OCI-LY1 (cell line): ENCODE data around the gene CDKN2B.

Source experiments
- H2AFZ ChIP-seq: fragments of 200-600 bp; sonication (generic), shearing (Covaris generic); 2 replicates; pipeline ENCODE4 v1.6.0; 2014; ENCODE audit warnings: antibody characterized with exemption, mild to moderate bottlenecking, low read length
- H3F3A ChIP-seq: fragments of 200-600 bp; sonication (generic), shearing (Covaris generic); 2 replicates; pipeline ENCODE4 v1.6.0; 2014; ENCODE audit warnings: mild to moderate bottlenecking, antibody characterized with exemption, low read length, moderate library complexity; ENCODE audit not compliant: insufficient read depth
- H3K27ac ChIP-seq: fragments of 200-600 bp; sonication (generic); 2 replicates; pipeline ENCODE4 v1.5.1; 2014; ENCODE audit warnings: low read length, mixed run types, mild to moderate bottlenecking, low read depth; ENCODE audit not compliant: poor library complexity, severe bottlenecking
- H3K27me3 ChIP-seq: fragments of 200-600 bp; sonication (generic); 2 replicates; pipeline ENCODE4 v1.6.0; 2014; ENCODE audit warnings: antibody characterized with exemption, mild to moderate bottlenecking, low read length, moderate library complexity; ENCODE audit not compliant: insufficient read depth
- H3K36me3 ChIP-seq: fragments of 200-600 bp; sonication (generic); 2 replicates; pipeline ENCODE4 v1.6.1; 2014; ENCODE audit warnings: mild to moderate bottlenecking, antibody characterized with exemption, low read length, moderate library complexity, mixed read lengths; ENCODE audit not compliant: insufficient read depth
- H3K4me1 ChIP-seq: fragments of 200-600 bp; sonication (generic); 2 replicates; pipeline ENCODE4 v1.5.1; 2014; ENCODE audit warnings: mild to moderate bottlenecking, low read length, moderate library complexity; ENCODE audit not compliant: insufficient read depth, severe bottlenecking
- H3K4me2 ChIP-seq: fragments of 200-600 bp; sonication (generic), shearing (Covaris generic); 2 replicates; pipeline ENCODE4 v1.6.1; 2014; ENCODE audit warnings: low read length
- H3K4me3 ChIP-seq: fragments of 200-600 bp; sonication (generic); 2 replicates; pipeline ENCODE4 v1.5.1; 2014; ENCODE audit warnings: low read length, low read depth, mild to moderate bottlenecking, mixed read lengths; ENCODE audit not compliant: poor library complexity, severe bottlenecking
- H3K79me2 ChIP-seq: fragments of 200-600 bp; shearing (Covaris generic); 2 replicates; pipeline ENCODE4 v1.6.1; 2016; ENCODE audit warnings: mixed run types, low read length, mixed read lengths; ENCODE audit not compliant: insufficient read depth
- H3K9ac ChIP-seq: fragments of 200-600 bp; sonication (generic), shearing (Covaris generic); 2 replicates; pipeline ENCODE4 v1.6.1; 2014; ENCODE audit warnings: mild to moderate bottlenecking, low read length, mixed read lengths
- H3K9me2 ChIP-seq: fragments of 200-600 bp; sonication (generic), shearing (Covaris generic); 2 replicates; pipeline ENCODE4 v1.6.1; 2014; ENCODE audit warnings: low read depth, mild to moderate bottlenecking, low read length, mixed read lengths
- H3K9me3 ChIP-seq: fragments of 200-600 bp; shearing (Covaris generic); 2 replicates; pipeline ENCODE4 v1.6.1; 2014; ENCODE audit warnings: low read length, mixed read lengths
- H4K20me1 ChIP-seq: fragments of 200-600 bp; sonication (generic), shearing (Covaris generic); 2 replicates; pipeline ENCODE4 v1.6.0; 2016; ENCODE audit warnings: mild to moderate bottlenecking, low read length; ENCODE audit not compliant: insufficient read depth
- EZH2 ChIP-seq: fragments of 200-600 bp; sonication (generic), shearing (Covaris generic); IDR thresholded peaks from 2 replicates; pipeline ENCODE4 v1.8.0; 2017; ENCODE audit warnings: borderline replicate concordance, mixed run types, mild to moderate bottlenecking, antibody characterized with exemption, low read length, moderate library complexity, mixed read lengths
- TF ChIP-seq, protein P1 (sequence below): fragments of 200-600 bp; sonication (generic), shearing (Covaris generic); IDR thresholded peaks from 2 replicates; pipeline ENCODE4 v1.5.1; 2017; ENCODE audit warnings: mild to moderate bottlenecking, antibody characterized with exemption, low read length, moderate library complexity, mixed read lengths

The CDKN2B gene

DNA sequence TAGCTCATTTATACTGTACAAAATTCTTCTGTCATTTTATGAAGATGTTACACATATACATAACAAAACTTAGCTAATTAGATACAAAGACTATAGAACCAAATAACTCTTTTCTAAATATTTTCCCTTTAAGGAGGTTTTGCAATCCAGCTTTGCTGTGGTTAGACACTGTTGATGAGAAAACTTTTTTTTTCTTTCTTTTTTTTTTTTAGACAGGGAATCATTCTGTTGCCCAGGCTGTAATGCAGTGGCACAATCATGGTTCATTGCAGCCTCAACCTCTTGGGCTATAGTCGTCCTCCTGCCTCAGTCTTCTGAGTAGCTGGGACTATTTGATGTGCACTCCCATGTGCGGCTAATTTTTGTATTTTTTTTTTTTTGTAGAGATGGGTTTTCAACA lies 38.5 kb upstream of the CDKN2B start:
- Histone ChIP-seq H3K9me2 (no peaks in the 10 kb centered on the region), H3K4me2 (no peak overlapping the region), H3K79me2 (no peaks in the 10 kb centered on the region), H3K27ac (no peak overlapping the region), H2AFZ (no peak overlapping the region), H3K36me3 (no peaks in the 10 kb centered on the region), H3K4me1 (peaks cover 13% of the 10 kb centered on the region), H3K27me3 (no peaks in the 10 kb centered on the region), H3K4me3 (no peak overlapping the region), H3K9ac (no peak overlapping the region), H4K20me1 (no peaks in the 10 kb centered on the region), H3F3A (no peaks in the 10 kb centered on the region), H3K9me3 (no peaks in the 10 kb centered on the region)
- TF ChIP-seq EZH2 = no peak
- TF ChIP-seq, protein P1, sequence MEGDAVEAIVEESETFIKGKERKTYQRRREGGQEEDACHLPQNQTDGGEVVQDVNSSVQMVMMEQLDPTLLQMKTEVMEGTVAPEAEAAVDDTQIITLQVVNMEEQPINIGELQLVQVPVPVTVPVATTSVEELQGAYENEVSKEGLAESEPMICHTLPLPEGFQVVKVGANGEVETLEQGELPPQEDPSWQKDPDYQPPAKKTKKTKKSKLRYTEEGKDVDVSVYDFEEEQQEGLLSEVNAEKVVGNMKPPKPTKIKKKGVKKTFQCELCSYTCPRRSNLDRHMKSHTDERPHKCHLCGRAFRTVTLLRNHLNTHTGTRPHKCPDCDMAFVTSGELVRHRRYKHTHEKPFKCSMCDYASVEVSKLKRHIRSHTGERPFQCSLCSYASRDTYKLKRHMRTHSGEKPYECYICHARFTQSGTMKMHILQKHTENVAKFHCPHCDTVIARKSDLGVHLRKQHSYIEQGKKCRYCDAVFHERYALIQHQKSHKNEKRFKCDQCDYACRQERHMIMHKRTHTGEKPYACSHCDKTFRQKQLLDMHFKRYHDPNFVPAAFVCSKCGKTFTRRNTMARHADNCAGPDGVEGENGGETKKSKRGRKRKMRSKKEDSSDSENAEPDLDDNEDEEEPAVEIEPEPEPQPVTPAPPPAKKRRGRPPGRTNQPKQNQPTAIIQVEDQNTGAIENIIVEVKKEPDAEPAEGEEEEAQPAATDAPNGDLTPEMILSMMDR = no peak

DNA sequence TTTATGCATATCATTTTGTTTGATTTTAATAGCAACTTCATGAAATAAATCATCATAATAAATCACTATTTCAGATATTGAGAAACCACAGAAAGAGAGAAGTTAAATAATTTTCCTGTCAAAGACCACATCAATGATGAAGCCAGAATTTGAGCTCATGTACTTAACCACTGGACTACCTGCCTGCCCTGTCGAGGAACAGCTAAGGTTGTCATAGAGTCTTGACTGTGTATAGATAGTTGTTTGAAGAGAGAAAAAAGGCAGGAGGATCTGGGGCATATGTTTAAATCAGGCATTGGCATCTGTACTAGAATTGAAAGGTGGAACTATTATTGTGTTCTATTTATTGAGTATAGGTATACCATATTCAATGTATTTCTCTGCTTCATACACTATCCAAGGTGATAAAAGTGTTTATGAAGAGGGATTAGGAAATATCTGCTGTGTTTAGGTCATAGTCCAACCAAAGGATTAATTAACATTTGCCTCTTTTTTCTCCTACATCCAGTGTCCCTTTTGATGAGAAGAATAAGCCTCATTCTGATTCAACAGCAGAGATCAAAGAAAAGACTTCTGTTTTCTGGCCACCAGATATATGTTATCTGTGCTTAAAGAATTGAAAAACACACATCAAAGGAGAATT lies 37.3 kb upstream of the CDKN2B start:
- H3K36me3 ChIP-seq = no peaks in the 10 kb centered on the region
- no peaks in the 10 kb centered on the region for H3K27me3 ChIP-seq
- H3K4me2 ChIP-seq = no peak overlapping the region
- no peak overlapping the region for H3K9ac ChIP-seq
- no peaks in the 10 kb centered on the region for H3F3A ChIP-seq
- TF ChIP-seq, protein P1 = no peak
- no peak for TF ChIP-seq EZH2
- no peak overlapping the region for H3K27ac ChIP-seq
- no peaks in the 10 kb centered on the region for H3K9me3 ChIP-seq
- no peak overlapping the region for H3K4me3 ChIP-seq
- no peaks in the 10 kb centered on the region for H3K9me2 ChIP-seq
- H2AFZ ChIP-seq = no peak overlapping the region
- H4K20me1 ChIP-seq = no peaks in the 10 kb centered on the region
- H3K79me2 ChIP-seq = no peaks in the 10 kb centered on the region
- peaks cover 10% of the 10 kb centered on the region for H3K4me1 ChIP-seq

DNA sequence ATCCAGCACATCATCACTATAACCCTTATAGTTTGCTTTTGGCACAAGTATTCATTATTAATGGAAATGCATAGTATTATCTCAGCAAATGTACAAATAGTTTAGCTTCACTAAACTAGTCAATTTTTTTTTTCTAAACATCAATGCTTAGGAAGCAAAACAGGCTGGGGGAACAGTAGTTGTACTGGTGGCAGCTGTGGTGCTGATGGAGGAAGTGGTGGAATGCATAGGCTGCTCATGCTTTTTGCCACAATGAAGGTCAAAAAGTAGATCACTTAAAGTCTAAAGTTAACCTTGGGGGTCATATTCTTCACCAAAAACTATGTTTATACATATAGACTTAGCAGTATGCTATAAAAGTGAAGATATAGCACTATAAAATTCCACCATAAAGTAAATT lies 36.3 kb upstream of the CDKN2B start:
- no peak overlapping the region for H3K27ac ChIP-seq
- peaks cover under 1% of the 10 kb centered on the region for H3K4me1 ChIP-seq
- no peak overlapping the region for H3K9ac ChIP-seq
- TF ChIP-seq, protein P1 = no peak
- no peaks in the 10 kb centered on the region for H3F3A ChIP-seq
- no peaks in the 10 kb centered on the region for H3K27me3 ChIP-seq
- H3K9me2 ChIP-seq = no peaks in the 10 kb centered on the region
- H3K36me3 ChIP-seq = no peaks in the 10 kb centered on the region
- H3K79me2 ChIP-seq = no peaks in the 10 kb centered on the region
- H3K9me3 ChIP-seq = no peaks in the 10 kb centered on the region
- no peak overlapping the region for H3K4me2 ChIP-seq
- H2AFZ ChIP-seq = no peak overlapping the region
- no peak overlapping the region for H3K4me3 ChIP-seq
- no peaks in the 10 kb centered on the region for H4K20me1 ChIP-seq
